Naive thymus-derived CD4-positive, alpha-beta T cell (primary cell): ENCODE measurements around the gene MKNK1. TPM values are rescaled to one million over a fixed set of nuclear protein-coding genes. Genes with fewer than 3 reads are reported as not detected.

Source experiments
- ATAC-seq: fragments of 150-1000 bp; cut with Tn5 transposase; 2 replicates; pipeline ENCODE4 v1.10.0; 2021; ENCODE audit warnings: mild to moderate bottlenecking, moderate library complexity
- CTCF ChIA-PET: fragments of 350-600 bp; sonication (Branson Sonifier 250); formaldehyde crosslinking; loops from one replicate; lab custom pipeline; 2021; ENCODE audit warnings: antibody characterized with exemption; lab: Charles Lee
- POLR2A ChIA-PET: fragments of 350-600 bp; sonication (Branson Sonifier 250); formaldehyde crosslinking; loops from one replicate; lab custom pipeline; 2021; ENCODE audit warnings: antibody characterized with exemption, inconsistent platforms; lab: Charles Lee
- DNase-seq, 9 donors: peaks; one replicate each; pipeline versions ENCODE4 v3.0.0 to v3.0.0-alpha.2; 2020 to 2022; ENCODE audit warnings: mixed read lengths in 1 of 9
- H3K27ac ChIP-seq: one replicate; pipeline ENCODE4 v1.7.0; 2013; ENCODE audit warnings: mild to moderate bottlenecking, low read depth, low read length, moderate library complexity
- H3K27me3 ChIP-seq, 2 donors: one replicate each; pipeline ENCODE4 v1.7.0; 2013; ENCODE audit warnings: low read length in 2 of 2, mild to moderate bottlenecking in 2 of 2, moderate library complexity in 2 of 2; ENCODE audit not compliant: control insufficient read depth in 2 of 2, insufficient read depth in 2 of 2
- H3K36me3 ChIP-seq, 3 experiments: 1 replicate in 2 of 3; 2 replicates in 1 of 3; pipeline ENCODE4 v1.7.0; 2013; ENCODE audit warnings: low read length in 3 of 3, mild to moderate bottlenecking in 3 of 3, moderate library complexity in 1 of 3; ENCODE audit not compliant: insufficient read depth in 3 of 3, control insufficient read depth in 2 of 3
- H3K4me1 ChIP-seq, 2 donors: one replicate each; pipeline ENCODE4 v1.7.0; 2013; ENCODE audit warnings: low read length in 2 of 2, mild to moderate bottlenecking in 2 of 2, moderate library complexity in 1 of 2; ENCODE audit not compliant: control insufficient read depth in 2 of 2, insufficient read depth in 2 of 2
- H3K4me3 ChIP-seq: 2 replicates; pipeline ENCODE4 v1.7.0; 2013; ENCODE audit warnings: mild to moderate bottlenecking, low read length
- H3K9me3 ChIP-seq, 3 experiments: 1 replicate in 2 of 3; 2 replicates in 1 of 3; pipeline ENCODE4 v1.7.0; 2013; ENCODE audit warnings: low read length in 3 of 3; ENCODE audit not compliant: control insufficient read depth in 2 of 3
- H3K27ac Mint-ChIP-seq, 9 donors: one replicate each; pipeline ENCODE4 v1.8.0; 2020 to 2022; ENCODE audit warnings: mixed read lengths in 9 of 9, mild to moderate bottlenecking in 8 of 9, moderate library complexity in 5 of 9, inconsistent platforms in 2 of 9
- H3K27me3 Mint-ChIP-seq, 5 donors: one replicate each; pipeline ENCODE4 v1.8.0; 2021 to 2022; ENCODE audit warnings: mixed read lengths in 5 of 5, mild to moderate bottlenecking in 1 of 5
- H3K36me3 Mint-ChIP-seq, 5 donors: one replicate each; pipeline ENCODE4 v1.8.0; 2020 to 2022; ENCODE audit warnings: mixed read lengths in 5 of 5, mild to moderate bottlenecking in 3 of 5, inconsistent platforms in 1 of 5
- H3K4me1 Mint-ChIP-seq, 7 donors: one replicate each; pipeline ENCODE4 v1.8.0; 2020 to 2022; ENCODE audit warnings: mixed read lengths in 7 of 7, mild to moderate bottlenecking in 3 of 7, inconsistent platforms in 1 of 7
- H3K4me3 Mint-ChIP-seq, 10 donors: one replicate each; pipeline ENCODE4 v1.8.0; 2020 to 2022; ENCODE audit warnings: mild to moderate bottlenecking in 10 of 10, mixed read lengths in 10 of 10, moderate library complexity in 6 of 10, inconsistent platforms in 2 of 10
- H3K9me3 Mint-ChIP-seq, 11 donors: one replicate each; pipeline ENCODE4 v1.8.0; 2020 to 2022; ENCODE audit warnings: mixed read lengths in 11 of 11, mild to moderate bottlenecking in 4 of 11, inconsistent platforms in 1 of 11, moderate library complexity in 1 of 11
- intact Hi-C, 2 donors: fragments of 100-400 bp; cut with micrococcal nuclease; formaldehyde crosslinking; loops; one replicate each; pipeline ENCODE4 v1.15.1; 2023
- polyA plus RNA-seq, 2 donors: library from polyadenylated mRNA; unstranded; fragments of 300-500 nt; fragmentation: Illumina TruSeq; gene quantifications; one replicate each; pipeline ENCODE4 v1.2.3, GENCODE V29; 2021
- total RNA-seq, 6 experiments: library from RNA in 5 of 6; stranded (reverse) in 5 of 6; gene quantifications; 1 replicate in 5 of 6; 2 replicates in 1 of 6; pipeline ENCODE4 v1.2.3 and lab custom pipeline; 2021 to 2026

MKNK1 gene
- total and polyA plus RNA-seq, 7 experiments from 2014 or later, result 21.9 to 80.1 (median 53.3) TPM

DNA sequence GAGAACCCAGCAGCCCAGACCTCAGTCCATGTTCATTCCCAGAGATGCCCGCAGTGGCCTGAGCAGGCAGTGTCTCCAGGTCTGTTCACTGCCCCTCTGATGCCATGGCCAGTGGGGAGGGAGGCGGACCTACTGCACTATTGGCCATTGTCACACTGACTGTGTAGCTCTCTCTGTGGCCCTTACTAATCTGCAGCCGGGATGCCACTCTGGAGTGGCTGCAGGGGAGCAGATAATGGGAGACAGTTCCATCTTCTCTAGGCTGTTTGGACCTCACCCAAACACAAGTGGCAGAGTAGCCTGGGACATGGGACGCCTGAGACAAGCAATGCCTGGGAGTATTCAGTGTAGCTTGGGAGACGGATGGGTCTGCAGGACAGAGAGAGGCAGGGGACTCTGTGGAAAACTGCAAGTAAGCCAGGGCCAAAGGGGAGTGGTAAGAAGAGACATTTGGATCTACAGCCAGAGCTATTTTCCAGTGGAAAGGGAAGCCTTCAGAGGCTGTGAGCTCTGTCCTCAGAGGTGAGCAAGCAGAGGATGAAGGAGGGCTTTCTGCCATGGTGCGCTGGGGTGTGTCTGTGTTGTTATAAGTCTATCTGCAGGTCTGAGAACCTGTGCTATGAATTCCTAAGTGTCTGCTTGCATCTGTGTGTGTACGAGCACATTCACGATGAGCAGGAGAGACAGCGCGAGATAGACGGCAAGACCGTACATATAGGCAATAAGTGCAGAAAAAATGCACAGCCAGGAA is 87.7 kb downstream of the MKNK1 start:
- ATAC-seq, result no peak
- peaks cover 23 to 41% (median 27%) of the 10 kb centered on the region in 5 donors for H3K27me3 Mint-ChIP-seq
- no peak overlapping the region for H3K4me3 Mint-ChIP-seq
- H3K36me3 ChIP-seq, result no peaks in the 10 kb centered on the region
- no peak overlapping the region for H3K27ac ChIP-seq
- H3K27me3 ChIP-seq, result no peaks in the 10 kb centered on the region
- H3K9me3 ChIP-seq, result no peaks in the 10 kb centered on the region
- H3K4me1 Mint-ChIP-seq, result peaks cover 0 to 3% (median 0%) of the 10 kb centered on the region in 7 donors
- no peak overlapping the region for H3K4me3 ChIP-seq
- H3K36me3 Mint-ChIP-seq, result no peaks in the 10 kb centered on the region
- H3K9me3 Mint-ChIP-seq, result no peaks in the 10 kb centered on the region
- no peak overlapping the region for H3K27ac Mint-ChIP-seq
- intact Hi-C loops, result no loop called here
- ChIA-PET CTCF (no interaction called here), POLR2A (no interaction called here)
- no peaks in the 10 kb centered on the region for H3K4me1 ChIP-seq
- no peak for DNase-seq

DNA sequence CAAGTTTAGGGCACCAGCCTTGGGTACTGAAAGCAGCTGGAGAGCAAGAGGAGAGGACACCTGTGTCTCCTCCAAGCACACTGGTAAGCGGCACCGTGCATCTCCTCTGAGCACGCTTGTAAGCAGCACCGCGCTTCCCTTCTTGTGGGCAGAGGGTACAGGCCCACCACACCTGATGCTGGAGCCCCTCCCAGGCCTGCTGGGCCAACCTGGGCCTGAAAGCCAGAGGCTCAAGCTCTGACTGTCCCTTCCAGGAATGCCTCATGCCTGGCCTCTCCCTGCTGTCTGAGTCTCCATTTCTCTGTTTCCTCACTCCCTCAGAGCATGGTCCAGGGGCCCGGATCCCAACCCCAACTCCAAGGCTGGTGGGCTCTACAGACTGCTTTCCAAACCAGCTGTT is 88.5 kb downstream of the MKNK1 start:
- Histone ChIP-seq H3K36me3 (no peaks in the 10 kb centered on the region), H3K4me3 (no peak overlapping the region), H3K27me3 (no peaks in the 10 kb centered on the region), H3K4me1 (no peaks in the 10 kb centered on the region), H3K9me3 (no peaks in the 10 kb centered on the region), H3K27ac (no peak overlapping the region)
- H3K27ac Mint-ChIP-seq, result no peak overlapping the region
- DNase-seq, result no peak
- ChIA-PET CTCF (no interaction called here), POLR2A (no interaction called here)
- intact Hi-C loops, result no loop called here
- no peaks in the 10 kb centered on the region for H3K36me3 Mint-ChIP-seq
- ATAC-seq, result no peak
- H3K4me3 Mint-ChIP-seq, result no peak overlapping the region
- no peaks in the 10 kb centered on the region for H3K9me3 Mint-ChIP-seq
- H3K27me3 Mint-ChIP-seq, result peaks cover 23 to 41% (median 26%) of the 10 kb centered on the region in 5 donors
- peaks cover 0 to 3% (median 0%) of the 10 kb centered on the region in 7 donors for H3K4me1 Mint-ChIP-seq

DNA sequence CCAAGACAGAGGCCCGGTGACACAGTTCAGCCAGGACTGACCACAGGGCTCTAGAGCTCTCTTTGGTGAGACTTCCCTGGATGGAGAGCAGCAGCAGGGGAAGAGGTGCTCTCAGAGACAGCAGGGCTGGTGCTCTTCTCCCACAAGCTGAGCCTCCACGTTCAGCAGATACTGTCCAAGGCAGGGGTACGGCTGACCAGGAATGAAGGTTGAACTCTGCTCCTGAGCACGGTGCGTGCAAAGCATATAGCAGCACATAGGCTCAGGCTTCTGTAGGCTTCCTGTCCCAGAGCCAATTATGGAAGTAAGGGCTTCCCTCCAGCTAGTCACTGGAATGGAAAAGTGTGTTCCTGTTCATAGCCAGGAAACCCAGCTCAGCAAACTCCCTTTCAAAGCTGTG is 90.5 kb downstream of the MKNK1 start:
- POLR2A ChIA-PET, result no interaction called here
- DNase-seq (no peak), ATAC-seq (no peak)
- no peak overlapping the region for H3K27ac ChIP-seq
- Mint-ChIP-seq H3K4me1 (peaks cover 0 to 3% (median 0%) of the 10 kb centered on the region in 7 donors), H3K4me3 (no peak overlapping the region), H3K27ac (no peak overlapping the region), H3K9me3 (no peaks in the 10 kb centered on the region), H3K27me3 (peaks cover 23 to 38% (median 24%) of the 10 kb centered on the region in 5 donors), H3K36me3 (no peaks in the 10 kb centered on the region)
- intact Hi-C loops, result no loop called here
- H3K9me3 ChIP-seq, result no peaks in the 10 kb centered on the region
- H3K27me3 ChIP-seq, result no peaks in the 10 kb centered on the region
- H3K4me1 ChIP-seq, result no peaks in the 10 kb centered on the region
- H3K36me3 ChIP-seq, result no peaks in the 10 kb centered on the region
- no peak overlapping the region for H3K4me3 ChIP-seq
- CTCF ChIA-PET, result no interaction called here

DNA sequence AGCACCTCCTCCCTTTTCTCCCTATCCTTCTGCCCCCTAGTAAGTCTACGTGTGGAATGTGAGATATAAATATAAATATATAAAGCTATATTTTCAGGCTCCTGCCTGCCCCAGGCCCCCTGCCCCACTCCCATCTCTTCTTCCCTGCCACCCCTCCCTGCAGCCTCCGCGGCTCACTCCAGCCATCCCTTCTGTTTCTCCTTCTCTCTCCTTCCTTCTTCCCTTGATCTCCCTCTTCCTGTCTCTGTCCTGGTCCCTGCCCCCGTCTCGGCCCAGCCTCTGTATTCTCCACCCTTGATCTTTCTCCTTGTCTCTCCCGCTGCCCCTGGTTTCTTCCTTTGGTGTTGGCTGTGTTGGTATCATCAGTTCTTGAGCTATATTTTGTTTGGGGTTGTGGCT is 91.3 kb downstream of the MKNK1 start:
- H3K27me3 Mint-ChIP-seq, result peaks cover 17 to 31% (median 26%) of the 10 kb centered on the region in 5 donors
- H3K9me3 Mint-ChIP-seq, result no peaks in the 10 kb centered on the region
- no peaks in the 10 kb centered on the region for H3K36me3 Mint-ChIP-seq
- POLR2A ChIA-PET, result no interaction called here
- no peak overlapping the region for H3K27ac ChIP-seq
- no peaks in the 10 kb centered on the region for H3K36me3 ChIP-seq
- intact Hi-C loops, result no loop called here
- no peaks in the 10 kb centered on the region for H3K27me3 ChIP-seq
- no peaks in the 10 kb centered on the region for H3K4me1 ChIP-seq
- H3K27ac Mint-ChIP-seq, result no peak overlapping the region
- DNase-seq, result no peak
- no peak overlapping the region for H3K4me3 Mint-ChIP-seq
- H3K4me3 ChIP-seq, result no peak overlapping the region
- CTCF ChIA-PET, result no interaction called here
- peaks cover 0 to 3% (median 0%) of the 10 kb centered on the region in 7 donors for H3K4me1 Mint-ChIP-seq
- H3K9me3 ChIP-seq, result no peaks in the 10 kb centered on the region
- no peak for ATAC-seq

DNA sequence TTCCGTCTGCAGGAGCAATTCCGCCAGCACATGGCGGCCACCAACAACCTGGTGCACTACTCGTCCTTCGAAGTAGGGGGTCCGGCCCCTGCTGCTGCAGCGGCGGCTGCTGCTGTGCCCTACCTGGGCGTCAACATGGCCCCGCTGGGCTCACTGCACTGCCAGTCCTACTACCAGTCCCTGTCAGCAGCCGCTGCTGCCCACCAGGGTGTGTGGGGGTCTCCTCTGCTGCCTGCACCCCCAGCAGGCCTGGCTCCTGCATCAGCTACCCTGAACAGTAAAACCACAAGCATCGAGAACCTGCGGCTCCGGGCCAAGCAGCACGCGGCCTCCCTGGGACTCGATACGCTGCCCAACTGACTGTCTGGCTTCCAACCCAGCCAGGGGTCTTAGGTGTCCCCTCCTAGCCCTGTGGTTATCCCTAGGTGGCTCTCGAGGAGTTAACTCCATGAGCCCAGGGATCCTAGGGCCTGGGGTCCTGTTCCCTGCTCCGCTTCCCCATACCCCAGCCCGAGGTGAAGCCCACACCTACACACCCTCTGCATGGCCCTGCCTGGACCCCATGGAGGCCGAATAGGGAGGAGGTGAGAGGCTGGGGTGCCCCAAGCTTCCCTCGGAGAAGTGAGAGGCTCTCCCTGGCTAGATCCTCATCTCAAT is 91.8 kb downstream of the MKNK1 start:
- Histone ChIP-seq H3K27me3 (no peaks in the 10 kb centered on the region), H3K4me3 (no peak overlapping the region), H3K4me1 (no peaks in the 10 kb centered on the region), H3K9me3 (no peaks in the 10 kb centered on the region), H3K27ac (no peak overlapping the region), H3K36me3 (no peaks in the 10 kb centered on the region)
- DNase-seq (no peak), ATAC-seq (no peak)
- Mint-ChIP-seq H3K27me3 (peaks cover 11 to 28% (median 22%) of the 10 kb centered on the region in 5 donors), H3K9me3 (no peaks in the 10 kb centered on the region), H3K27ac (no peak overlapping the region), H3K4me1 (peaks cover 0 to 2% (median 0%) of the 10 kb centered on the region in 7 donors), H3K36me3 (no peaks in the 10 kb centered on the region), H3K4me3 (no peak overlapping the region)
- ChIA-PET POLR2A (no interaction called here), CTCF (no interaction called here)
- intact Hi-C loops, result no loop called here

DNA sequence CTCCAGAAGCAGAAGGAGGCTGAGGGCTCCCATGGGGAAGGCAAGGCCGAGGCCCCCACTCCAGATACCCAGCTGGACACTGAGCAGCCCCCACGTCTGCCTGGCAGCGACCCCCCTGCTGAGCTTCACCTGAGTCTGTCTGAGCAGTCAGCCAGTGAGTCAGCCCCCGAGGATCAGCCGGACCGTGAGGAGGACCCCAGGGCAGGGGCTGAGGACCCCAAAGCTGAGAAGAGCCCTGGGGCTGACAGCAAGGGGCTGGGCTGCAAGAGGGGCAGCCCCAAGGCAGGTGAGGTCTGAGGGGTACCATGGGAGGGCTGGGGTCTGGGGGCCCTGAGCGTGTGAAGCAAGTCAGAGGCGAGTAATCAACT is 93.1 kb downstream of the MKNK1 start:
- Mint-ChIP-seq H3K27me3 (peaks cover 4 to 27% (median 9%) of the 10 kb centered on the region in 5 donors), H3K36me3 (no peaks in the 10 kb centered on the region), H3K9me3 (no peaks in the 10 kb centered on the region), H3K27ac (no peak overlapping the region), H3K4me3 (no peak overlapping the region), H3K4me1 (no peaks in the 10 kb centered on the region)
- Histone ChIP-seq H3K27me3 (no peaks in the 10 kb centered on the region), H3K9me3 (no peaks in the 10 kb centered on the region), H3K4me1 (no peaks in the 10 kb centered on the region), H3K27ac (no peak overlapping the region), H3K4me3 (no peak overlapping the region), H3K36me3 (no peaks in the 10 kb centered on the region)
- CTCF ChIA-PET, result no interaction called here
- no peak for ATAC-seq
- intact Hi-C loops, result no loop called here
- POLR2A ChIA-PET, result no interaction called here
- DNase-seq, result no peak
